ENCODE data around the gene NOP56. TPM values are rescaled to one million over a fixed set of nuclear protein-coding genes. Genes with fewer than 3 reads are reported as not detected.

Gene NOP56
- total RNA-seq = 10 to 100 TPM; 78.7 to 79.7 TPM
- long read RNA-seq, donor 1, transcript NOP56-201 (12 exons, 2,400 nt) = major isoform, 8 of 15 reads
- long read RNA-seq, donor 1, partial matches to known transcripts = 6 of 15 reads
- long read RNA-seq, donor 1, other reads (novel, unspliced or antisense) = 1 of 15 reads
- long read RNA-seq, donor 2, transcript NOP56-201 (12 exons, 2,400 nt) = major isoform, 28 of 98 reads
- long read RNA-seq, donor 2, partial matches to known transcripts = 60 of 98 reads
- long read RNA-seq, donor 2, other reads (novel, unspliced or antisense) = 8 of 98 reads

- intact Hi-C loops (cut with DNase I) = loop anchor here in 1 of 2 donors (5.0 to 10.0 kb wide), 2 partner anchors 127 to 1015 kb away; no protein-coding TSS in a partner anchor
- peak; percentile 97 for DNase-seq (ENCODE audit: low spot score)
Measured at GRCh38 chr20:2651772-2652723, at the start of gene NOP56. NOP56 (plus strand) TSS chr20:2652632; CDS start chr20:2652661, 29 bp downstream.

- no peak for DNase-seq (ENCODE audit: low spot score)
- intact Hi-C loops (cut with DNase I) = no loop called here
Measured at GRCh38 chr20:2602746-2603145, 49.7 kb upstream of the NOP56 start.

GRCh38 chr20:2603816-2604505, 48.5 kb upstream of the NOP56 start:
- no peak for DNase-seq (ENCODE audit: low spot score)
- intact Hi-C loops (cut with DNase I) = no loop called here

GRCh38 chr20:2604506-2604835, 48.0 kb upstream of the NOP56 start:
- intact Hi-C loops (cut with DNase I) = no loop called here

GRCh38 chr20:2606507-2607006, 45.9 kb upstream of the NOP56 start:
- DNase-seq (ENCODE audit: low spot score) = no peak
- intact Hi-C loops (cut with DNase I) = no loop called here

More at GRCh38 chr20:2604506-2604835, 48.0 kb upstream of the NOP56 start:
- no peak for DNase-seq (ENCODE audit: low spot score)

- DNase-seq (ENCODE audit: low spot score) = no peak
- intact Hi-C loops (cut with DNase I) = no loop called here
Measured at GRCh38 chr20:2610326-2610725, 42.1 kb upstream of the NOP56 start.

- DNase-seq (ENCODE audit: low spot score) = no peak
- intact Hi-C loops (cut with DNase I) = no loop called here
Measured at GRCh38 chr20:2610941-2611720, 41.3 kb upstream of the NOP56 start.

GRCh38 chr20:2612073-2612472, 40.4 kb upstream of the NOP56 start:
- intact Hi-C loops (cut with DNase I) = no loop called here
- no peak for DNase-seq (ENCODE audit: low spot score)

GRCh38 chr20:2616634-2617033, 35.8 kb upstream of the NOP56 start:
- intact Hi-C loops (cut with DNase I) = no loop called here
- DNase-seq (ENCODE audit: low spot score) = no peak

- no peak for DNase-seq (ENCODE audit: low spot score)
- intact Hi-C loops (cut with DNase I) = no loop called here
Measured at GRCh38 chr20:2617099-2617714, 35.2 kb upstream of the NOP56 start.

- DNase-seq (ENCODE audit: low spot score) = no peak
- intact Hi-C loops (cut with DNase I) = no loop called here
Measured at GRCh38 chr20:2618815-2619214, 33.6 kb upstream of the NOP56 start.

- intact Hi-C loops (cut with DNase I) = no loop called here
- DNase-seq (ENCODE audit: low spot score) = no peak
Measured at GRCh38 chr20:2619337-2619736, 33.1 kb upstream of the NOP56 start.

GRCh38 chr20:2619961-2620595, 32.4 kb upstream of the NOP56 start:
- DNase-seq (ENCODE audit: low spot score) = no peak
- intact Hi-C loops (cut with DNase I) = no loop called here

GRCh38 chr20:2624190-2624589, 28.2 kb upstream of the NOP56 start:
- intact Hi-C loops (cut with DNase I) = no loop called here
- peak; percentile 85 for DNase-seq (ENCODE audit: low spot score)

- intact Hi-C loops (cut with DNase I) = no loop called here
- no peak for DNase-seq (ENCODE audit: low spot score)
Measured at GRCh38 chr20:2625062-2625461, 27.4 kb upstream of the NOP56 start.

- intact Hi-C loops (cut with DNase I) = no loop called here
- no peak for DNase-seq (ENCODE audit: low spot score)
Measured at GRCh38 chr20:2626853-2627541, 25.4 kb upstream of the NOP56 start.

GRCh38 chr20:2631228-2631627, 21.2 kb upstream of the NOP56 start:
- intact Hi-C loops (cut with DNase I) = no loop called here
- no peak for DNase-seq (ENCODE audit: low spot score)

- intact Hi-C loops (cut with DNase I) = no loop called here
- DNase-seq (ENCODE audit: low spot score) = no peak
Measured at GRCh38 chr20:2633381-2633780, 19.1 kb upstream of the NOP56 start.
